HG03378 (cell line): ENCODE data around the gene SNAP47.

Source experiments
- ATAC-seq: cut with Tn5 transposase; IDR thresholded peaks from one replicate; pipeline ENCODE4 v1.9.1; 2021; ENCODE audit warnings: mild to moderate bottlenecking, moderate library complexity; ENCODE audit not compliant: unreplicated experiment

The SNAP47 gene

DNA sequence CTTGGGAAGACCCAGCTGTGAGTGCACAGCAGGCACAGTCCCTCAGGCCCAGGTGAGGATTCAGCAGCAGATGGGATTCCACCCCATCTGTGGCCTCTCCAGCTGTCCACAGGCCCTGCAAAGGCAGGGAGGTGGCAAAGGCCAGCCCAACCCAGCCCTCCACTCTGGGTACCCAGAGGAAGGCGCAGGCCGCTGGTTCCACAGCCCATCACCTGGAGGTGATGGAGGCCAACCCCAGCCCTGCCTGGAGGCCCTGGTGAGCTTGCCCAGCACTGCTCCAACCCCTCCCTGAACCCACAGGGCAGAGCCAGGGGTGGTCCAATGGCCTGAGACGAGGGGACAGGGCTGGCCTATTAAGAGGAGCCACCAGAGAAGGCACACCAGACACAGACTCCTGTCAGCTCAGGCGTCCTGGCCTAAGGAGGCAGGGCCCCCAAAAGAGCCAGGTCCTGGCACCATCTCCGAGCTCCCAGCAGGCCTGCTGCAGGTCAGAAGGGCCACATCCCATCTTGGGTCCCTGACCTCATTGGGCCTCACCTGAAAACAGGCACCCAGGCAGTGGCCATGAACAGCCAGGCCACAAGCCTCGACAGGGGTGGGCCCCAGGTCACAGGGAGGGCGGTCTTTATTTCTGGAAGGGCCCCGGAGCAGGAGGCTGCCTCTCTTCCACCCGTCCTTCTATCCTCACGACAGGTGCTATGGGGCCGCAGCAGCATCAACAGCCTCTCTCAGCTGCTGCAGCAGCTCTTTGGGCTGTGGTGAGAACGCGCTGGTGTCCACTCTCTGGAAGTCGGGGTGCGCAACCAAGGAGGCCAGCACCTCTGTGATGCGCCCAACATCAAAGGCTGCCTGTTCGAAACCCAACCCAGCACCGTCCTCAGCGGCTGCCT lies 3.3 kb upstream of the SNAP47 start:
- no peak for ATAC-seq

DNA sequence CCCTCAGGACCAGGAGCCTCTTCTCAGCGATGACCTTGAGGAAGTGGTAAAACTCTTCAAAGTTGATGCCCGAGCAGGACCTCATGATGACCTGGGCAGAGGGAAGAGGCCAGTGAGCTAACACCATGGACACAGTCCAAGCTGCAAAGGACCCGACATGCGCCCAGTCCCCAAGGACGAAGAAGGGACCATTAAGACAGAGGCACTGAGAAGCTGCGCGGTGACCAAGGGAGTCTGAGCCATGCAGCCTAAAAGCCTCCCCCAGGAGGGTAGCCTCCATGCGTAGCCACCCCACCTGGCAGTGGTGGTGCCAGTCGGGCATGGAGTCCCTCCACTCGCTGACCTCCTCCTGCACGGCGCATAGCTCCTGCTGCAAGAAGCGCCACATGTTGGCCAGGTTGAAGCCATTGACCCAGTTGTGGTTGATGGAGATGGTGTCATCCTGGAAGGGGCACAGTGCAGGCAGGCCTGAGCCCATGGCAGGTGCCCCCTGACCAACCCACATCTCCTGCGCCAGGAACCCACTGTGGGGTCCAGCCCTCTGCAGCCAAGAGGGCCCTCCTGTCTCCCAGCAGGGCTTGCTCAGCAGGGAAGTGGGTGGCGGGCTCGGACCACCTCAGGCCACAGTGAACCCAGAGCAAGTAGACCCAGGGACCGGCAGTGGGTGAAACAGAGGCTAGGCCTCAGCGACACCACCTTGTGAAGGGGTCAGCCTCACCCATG lies 2.5 kb upstream of the SNAP47 start:
- ATAC-seq = no peak

DNA sequence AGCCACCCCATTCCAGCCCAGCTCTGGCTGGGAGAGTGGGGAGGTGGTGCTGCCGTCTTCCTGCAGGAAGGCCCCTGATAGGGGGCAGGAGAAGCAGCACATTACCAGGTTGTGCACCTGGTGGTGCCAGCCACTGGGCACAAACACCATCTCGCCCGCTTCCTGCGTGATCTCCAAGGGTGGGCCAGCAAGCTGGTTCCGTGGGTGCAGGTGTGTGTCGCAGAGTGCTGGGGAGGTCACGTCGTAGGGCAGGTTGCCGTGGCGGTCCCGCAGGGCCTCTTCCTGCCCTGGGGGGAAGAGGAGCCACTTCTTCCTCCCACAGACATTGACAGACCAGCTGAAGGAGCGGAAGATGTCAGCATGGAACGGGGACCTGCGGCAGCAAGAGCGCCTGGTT lies 1.9 kb upstream of the SNAP47 start:
- ATAC-seq = no peak

DNA sequence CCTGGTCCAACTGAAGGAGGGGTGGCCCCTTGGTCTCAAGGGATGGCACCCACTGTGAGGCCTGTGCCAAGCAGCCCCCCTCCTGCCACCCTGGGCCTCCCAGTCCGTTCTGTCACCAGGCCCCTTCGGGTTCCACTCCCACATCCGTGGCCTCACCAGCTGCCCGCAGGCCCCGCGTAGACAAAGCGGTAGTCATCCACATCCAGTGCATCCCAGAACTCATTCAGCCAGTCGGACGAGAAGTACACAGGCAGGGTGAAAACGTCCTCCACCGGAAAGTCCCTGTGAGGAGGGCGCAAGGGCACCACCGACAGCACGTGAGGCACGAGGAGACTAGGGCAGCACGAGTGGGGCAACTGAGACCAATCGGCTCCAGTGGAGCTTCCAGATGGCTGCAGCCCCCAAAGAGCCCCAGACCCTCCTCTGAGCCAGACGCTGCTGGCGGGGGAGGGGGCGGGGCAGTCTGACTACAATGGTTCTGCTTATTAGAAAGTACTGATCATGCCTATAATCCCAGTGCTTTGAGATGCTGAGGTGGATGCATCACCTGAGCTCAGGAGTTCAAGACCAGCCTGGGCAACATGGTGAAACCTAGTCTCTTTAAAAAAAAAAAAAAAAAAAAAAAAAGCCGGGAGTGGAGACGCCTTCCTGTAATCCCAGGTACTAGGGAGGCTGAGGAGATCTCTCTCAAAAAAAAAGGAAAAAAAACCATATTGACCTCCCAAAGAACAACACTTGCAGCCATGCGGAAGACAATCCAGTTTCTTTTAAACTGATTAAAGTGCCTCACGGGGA lies 1.3 kb upstream of the SNAP47 start:
- ATAC-seq = no peak

DNA sequence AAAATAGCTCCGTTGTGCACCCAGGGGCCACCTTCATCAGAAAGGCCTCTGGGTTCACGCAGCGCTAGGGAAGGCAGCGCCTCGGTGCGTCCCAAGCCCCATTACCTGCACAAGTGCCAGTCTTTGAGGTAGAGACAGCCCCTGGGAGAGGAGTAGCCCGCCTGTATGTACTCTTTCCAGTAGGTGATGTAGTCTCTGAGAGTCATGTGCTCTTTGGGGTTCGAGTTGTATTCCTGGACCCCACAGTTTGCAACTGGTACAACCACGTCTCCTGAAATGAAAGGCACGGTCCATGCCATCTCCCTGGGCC lies 734 bp upstream of the SNAP47 start:
- ATAC-seq = peak; percentile 13

DNA sequence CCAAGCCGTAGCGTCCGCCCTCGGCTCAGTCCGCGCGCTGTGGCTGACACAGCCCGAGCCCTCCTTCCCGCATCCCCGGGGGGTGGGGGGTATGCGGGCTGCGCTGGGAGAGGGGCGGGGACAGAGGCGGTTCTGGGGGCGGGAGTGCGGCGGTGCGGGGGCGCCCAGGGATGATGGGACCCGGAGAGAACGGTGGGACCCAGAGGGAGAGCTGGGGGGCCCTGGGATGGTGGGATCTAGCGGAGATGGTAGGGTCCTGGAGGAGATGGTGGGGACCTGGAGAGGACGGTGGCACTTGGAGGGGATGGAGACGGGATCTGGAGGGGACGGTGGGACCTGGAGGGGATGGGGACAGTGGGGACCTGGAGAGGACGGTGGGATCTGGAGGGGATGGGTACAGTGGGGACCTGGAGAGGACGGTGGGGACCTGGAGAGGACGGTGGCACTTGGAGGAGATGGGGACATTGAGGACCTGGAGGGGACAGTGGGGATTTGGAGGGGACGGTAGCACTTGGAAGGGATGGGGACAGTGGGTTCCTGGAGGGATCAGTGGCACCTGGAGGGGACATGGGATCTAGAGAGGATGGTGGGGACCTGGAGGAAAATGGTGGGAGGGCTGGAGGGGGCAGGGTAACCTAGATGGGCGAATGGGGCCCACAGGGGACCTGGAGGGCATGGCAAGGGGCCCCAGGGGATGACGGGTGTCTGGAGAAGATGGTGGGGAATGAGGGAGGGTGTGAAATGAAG lies 477 bp downstream of the SNAP47 start:
- no peak for ATAC-seq

DNA sequence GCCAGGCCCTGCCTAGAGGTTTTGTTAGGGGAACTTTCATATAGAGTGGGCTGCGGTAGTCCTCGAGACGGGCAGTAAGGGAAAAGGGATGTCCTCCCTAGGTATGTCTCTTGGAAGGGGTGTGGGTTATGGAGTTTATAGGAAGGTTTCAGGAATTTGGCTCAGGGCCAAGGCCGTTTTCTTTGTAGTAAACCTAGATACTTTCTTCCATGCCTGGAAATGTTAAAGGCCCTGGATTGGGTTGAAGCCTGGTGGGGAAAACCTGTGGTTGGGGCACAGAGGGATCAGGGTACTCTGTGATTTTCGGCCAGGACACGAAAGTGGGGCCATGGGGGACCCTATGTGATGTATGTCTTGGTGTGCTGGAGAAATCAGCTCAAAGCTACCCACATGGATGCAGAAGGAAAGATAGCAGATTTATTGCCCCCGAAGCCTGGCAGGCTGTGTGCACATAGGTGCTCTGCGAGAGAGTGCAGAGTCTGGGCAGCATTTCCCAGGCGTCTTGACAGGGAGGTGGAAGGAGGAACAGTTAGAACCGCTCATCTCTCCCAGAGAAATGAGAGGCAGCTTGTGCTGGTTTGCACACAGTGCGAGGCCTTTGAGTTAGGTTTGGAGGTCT lies 1.7 kb downstream of the SNAP47 start:
- no peak for ATAC-seq

DNA sequence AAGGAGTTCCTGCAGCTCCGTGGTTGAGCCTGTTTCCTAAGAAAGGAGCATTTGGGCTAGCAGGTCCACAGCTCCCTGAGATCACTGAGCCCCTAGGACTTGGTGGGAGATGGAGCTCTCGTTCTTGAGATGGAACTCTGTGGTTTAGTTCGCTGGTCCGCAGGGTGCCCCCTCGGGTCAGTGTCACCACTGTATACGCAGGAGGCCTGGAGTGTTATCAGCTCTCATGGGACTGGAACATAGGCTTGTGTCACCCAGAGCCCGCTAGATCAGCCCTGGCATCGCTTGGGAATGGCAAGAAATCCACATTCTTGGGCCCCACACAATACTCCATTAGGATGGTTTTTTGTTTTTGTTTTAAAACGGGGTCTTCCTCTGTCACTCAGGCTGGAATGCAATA lies 3.6 kb downstream of the SNAP47 start:
- no peak for ATAC-seq

DNA sequence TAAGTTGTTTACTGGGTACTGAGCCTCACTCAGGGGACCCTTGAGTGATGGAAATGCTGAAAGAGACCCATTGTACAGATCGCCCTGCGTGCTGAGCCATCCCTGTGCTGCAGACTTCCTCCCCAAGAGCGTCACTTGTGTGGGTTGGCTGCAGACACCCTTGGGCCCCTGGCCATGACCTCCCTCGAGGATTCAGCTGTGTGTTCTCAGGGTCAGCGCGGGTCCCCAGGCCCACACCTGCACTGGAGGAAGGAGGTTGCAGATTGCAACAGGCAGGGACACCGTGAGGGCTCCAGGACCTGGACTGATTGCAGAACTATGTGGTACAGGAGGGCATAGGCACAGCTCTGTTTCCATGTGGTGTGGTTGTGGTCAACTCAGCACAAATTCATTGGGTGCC lies 4.4 kb downstream of the SNAP47 start:
- ATAC-seq = no peak

DNA sequence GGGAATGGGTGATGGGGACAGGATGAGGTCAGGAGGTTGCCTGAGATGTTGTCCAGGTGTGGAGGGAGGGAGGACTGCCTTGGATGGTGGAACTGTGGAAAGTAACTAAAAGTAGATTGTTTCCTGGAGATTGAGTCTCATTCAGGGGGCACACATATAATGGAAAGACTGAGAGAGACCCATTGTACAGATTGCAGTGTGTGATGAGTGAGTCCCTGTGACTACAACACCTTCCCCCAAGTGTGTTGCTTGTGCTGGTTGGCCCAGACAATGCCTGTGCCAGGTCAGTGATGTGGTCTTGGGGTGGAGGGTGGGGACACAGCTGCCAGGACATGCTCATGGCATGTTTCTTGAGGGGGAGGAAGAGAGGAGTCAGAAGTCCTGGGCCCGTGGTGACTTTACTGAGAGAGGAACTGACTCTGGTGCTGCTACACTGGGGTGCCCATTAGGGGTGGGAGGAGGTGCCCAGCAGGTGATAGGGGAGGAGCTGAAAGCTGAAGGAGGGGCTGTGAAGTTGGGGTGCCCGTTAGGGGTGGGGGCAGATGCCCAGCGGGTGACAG lies 5.2 kb downstream of the SNAP47 start:
- no peak for ATAC-seq

DNA sequence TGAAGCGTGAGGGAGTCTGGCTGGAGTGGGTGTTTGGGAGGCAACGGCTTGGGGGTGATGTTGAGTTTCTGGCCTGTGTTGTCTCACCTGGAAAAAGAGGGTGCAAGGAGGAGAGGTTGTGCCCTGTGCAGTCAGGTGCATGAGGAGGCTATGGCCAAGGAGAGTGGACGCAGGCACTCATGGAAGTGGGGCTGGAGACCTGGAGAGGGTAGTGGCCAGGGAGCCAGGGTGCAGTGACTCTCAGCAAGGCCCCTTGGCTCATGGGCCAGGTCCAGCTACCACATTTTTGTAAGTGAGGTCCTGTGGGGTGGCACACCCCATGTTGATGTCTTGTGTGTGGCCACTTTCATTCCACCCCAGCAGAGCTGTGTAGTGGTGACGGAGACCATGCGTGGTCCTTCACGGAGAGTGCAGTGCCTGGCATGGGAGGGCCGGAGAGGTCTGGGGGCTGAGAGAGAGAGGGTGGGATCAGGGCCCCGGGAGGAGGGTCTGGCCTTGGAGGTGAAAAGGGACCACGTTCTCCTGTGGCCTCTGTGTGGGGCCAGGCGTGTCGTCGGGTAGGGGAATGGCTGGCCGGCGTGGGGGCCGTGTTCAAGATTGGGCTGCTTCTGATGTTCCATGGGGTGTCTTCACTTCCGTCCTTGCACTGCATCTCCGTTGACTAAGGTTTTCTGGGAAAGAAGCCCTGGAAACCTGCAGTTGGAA lies 6.1 kb downstream of the SNAP47 start:
- no peak for ATAC-seq

DNA sequence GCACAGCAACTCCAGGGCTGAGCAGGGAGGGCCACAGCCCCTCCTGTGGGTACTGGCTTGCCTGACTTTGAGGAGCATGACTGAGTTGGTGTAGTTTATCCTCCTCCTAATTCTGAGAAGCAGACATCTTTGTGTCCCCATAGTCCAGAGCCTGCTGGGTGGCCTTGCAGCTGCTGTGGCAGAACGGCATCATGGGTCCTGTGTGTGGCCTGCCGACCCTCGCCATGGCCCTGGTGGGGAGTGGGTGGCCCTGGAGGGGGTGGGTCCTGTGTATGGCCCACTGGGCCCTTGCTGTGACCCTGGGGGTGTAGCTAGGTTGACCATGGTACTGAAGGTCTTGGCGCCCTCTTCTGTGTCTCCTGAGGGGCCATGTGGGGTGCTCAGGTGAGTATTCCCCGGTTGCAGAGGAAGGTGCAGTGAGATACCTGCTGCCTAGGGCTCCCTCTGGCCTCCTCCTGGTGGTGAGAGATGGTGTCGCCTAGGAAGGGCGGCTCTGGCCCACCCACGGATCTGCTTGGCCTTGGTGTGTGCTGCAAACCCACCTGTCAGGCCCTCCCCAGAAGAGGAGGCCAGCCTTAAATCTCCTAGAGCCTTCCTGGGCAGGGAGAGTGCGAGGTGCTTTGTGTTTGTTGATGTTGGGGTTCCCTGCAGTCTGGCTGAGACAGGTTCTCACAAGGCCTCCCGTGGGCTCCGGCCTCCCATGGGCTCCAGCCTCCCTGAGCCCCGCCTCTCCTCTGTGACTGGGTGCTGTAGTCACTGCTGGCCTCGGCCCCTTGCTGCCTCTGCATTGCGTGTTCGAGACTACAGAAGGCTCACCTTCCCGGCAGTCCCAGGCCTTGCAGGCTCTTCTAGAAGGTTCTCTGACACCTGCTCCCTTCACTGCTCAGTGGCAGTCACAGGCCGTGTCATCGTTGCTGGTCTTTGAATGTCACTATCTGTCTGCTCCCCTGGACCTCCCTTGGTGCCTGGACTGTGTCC lies 7.8 kb downstream of the SNAP47 start:
- ATAC-seq = no peak

DNA sequence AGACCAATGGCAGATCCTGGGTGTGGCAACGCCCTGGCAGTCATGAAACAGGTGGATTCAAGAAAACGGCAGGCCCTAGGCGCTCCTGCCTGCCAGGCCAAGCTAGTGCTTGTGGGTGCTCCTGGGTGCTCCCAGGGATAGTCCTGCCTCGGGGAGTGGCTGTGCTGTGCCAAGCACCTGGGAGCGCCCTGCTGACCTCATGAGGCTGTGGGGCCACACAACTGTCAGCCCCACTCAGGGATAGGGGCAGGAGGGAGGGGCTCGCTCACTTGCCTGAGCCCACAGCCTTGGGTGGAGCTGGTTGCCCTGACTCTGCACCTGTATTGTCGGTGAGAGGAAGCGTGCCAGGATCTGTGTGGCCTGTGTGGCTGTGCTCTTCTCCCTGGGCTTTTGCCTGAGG lies 9.4 kb downstream of the SNAP47 start:
- ATAC-seq = no peak

DNA sequence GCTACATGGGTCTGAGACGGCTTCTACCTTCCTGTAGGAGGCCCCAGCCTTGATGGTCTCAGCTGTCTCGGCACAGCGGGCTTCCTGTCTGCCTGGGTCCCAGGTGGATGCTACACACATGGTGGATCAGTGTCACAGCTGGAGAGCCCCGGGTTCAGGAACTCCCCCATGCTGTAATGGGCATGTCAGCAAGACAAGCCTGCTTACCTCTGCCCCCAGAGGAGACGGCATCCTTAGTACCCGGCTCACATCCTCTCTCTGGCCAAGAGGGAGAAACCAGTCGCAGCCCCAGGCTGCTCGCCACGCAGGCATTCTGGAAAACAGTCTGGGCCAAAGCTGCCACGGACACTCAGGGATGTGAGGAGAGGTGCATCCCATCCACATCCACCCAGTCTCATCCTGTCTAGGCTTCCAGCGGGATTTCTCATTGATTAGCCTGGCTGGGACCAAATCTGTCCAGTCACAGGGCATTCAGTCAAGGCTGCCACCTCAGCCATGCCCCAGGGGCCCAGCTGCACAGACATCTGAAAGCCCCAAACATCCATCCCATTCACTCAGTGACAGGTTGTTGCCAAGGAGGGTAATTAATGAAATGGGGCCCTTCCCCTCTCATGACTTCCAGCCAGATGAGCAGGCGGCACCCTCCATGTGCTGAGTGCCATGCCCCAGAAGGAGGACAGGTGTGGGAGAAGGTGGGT lies 10.5 kb downstream of the SNAP47 start:
- no peak for ATAC-seq

DNA sequence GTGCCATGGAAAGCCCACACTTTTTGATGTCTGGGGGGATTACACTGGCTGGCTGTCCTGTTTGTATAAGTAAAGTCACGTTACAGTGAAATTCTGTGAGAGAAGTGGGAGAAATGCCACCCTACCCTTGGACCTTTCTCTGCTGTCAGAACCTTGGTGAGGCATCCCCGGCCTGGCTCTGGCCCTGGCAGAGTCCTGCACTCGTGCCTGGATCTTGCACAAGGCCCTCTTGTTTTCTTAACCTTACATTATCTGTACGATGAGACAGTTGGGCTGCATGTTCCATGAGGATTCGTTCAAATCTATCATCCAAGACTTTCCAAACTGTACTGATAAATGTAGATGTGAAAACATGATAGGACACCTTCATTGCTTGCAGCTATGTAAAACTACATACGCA lies 11.4 kb downstream of the SNAP47 start:
- no peak for ATAC-seq

DNA sequence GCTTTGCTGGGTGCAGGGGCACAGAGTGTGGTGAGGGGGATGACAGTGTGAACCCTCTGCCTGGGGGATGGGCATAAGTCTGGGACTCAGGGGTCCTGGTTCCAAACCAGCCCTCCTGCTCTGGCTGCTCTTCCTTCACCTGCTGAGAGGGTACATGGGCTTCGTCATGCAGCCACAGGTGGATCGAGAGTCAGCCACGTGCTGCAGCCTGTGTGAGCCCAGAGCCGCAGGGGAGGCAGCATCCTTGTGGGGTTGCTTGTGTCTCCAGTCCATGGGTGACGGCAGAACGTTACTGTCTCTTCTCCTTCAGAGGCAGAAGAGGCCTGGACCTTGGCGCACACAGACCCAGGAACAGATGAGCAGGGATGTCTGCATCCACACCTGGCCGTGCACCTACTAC lies 12.1 kb downstream of the SNAP47 start:
- ATAC-seq = no peak

DNA sequence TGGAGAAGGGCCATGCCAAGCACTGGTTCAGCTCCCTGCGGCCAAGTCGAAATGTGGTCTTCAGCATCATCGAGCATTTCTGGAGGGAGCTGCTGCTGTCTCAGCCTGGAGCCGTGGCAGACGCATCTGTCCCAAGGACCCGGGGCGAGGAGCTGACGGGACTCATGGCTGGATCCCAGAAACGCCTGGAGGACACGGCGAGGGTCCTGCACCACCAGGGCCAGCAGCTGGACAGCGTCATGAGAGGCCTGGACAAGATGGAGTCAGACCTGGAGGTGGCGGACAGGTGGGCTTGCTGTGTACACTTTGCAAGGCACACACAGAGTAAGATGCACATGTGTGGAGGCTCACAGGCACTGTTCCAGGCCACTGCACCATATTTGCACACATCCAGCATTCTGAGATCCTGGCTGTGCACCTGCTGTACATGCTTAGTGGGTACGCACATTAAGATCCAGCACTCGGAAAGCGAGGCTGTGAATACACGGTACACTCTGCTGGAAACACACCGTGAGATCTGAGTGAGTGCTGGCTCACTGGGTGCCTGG lies 12.8 kb downstream of the SNAP47 start:
- ATAC-seq = no peak
